HFF-Myc (cell line): ENCODE measurements around the gene PROM1.

ENCODE experiments used
- DNase-seq: peaks from one replicate; pipeline ENCODE4 v3.0.0-alpha.2; 2011; ENCODE audit warnings: low read depth; ENCODE audit errors: extremely low read depth
- H3K4me3 ChIP-seq: replicated peaks from 2 replicates; pipeline ENCODE4 v1.5.1; 2011; ENCODE audit warnings: low read depth, mild to moderate bottlenecking, control low read depth, low read length
- TF ChIP-seq, protein P1 (sequence below): IDR thresholded peaks from 2 replicates; pipeline ENCODE4 v1.5.1; 2012; ENCODE audit warnings: mild to moderate bottlenecking, low read depth, low read length, control low read depth; ENCODE audit errors: missing control alignments

Gene PROM1

DNA sequence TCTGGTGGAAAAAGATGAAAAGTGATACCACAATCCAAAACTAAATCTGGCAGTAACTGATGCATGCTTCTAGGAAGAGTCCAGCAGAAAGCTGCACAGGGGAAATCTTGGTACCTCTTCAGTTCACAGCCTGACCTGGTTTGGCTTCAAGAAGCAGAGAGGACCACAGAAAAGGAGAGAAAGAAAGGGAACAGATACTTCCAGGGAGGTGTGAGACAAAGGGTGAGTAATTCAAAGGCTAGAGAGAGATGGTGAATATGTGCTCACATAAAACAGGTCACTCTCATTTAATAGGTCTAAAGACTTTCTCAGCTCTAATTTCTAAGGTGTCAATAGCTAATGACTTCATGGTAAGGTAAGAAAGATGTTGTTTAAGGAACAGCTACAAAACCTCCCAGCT lies 132.0 kb downstream of the PROM1 start:
- TF ChIP-seq, protein P1, sequence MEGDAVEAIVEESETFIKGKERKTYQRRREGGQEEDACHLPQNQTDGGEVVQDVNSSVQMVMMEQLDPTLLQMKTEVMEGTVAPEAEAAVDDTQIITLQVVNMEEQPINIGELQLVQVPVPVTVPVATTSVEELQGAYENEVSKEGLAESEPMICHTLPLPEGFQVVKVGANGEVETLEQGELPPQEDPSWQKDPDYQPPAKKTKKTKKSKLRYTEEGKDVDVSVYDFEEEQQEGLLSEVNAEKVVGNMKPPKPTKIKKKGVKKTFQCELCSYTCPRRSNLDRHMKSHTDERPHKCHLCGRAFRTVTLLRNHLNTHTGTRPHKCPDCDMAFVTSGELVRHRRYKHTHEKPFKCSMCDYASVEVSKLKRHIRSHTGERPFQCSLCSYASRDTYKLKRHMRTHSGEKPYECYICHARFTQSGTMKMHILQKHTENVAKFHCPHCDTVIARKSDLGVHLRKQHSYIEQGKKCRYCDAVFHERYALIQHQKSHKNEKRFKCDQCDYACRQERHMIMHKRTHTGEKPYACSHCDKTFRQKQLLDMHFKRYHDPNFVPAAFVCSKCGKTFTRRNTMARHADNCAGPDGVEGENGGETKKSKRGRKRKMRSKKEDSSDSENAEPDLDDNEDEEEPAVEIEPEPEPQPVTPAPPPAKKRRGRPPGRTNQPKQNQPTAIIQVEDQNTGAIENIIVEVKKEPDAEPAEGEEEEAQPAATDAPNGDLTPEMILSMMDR, result no peak

DNA sequence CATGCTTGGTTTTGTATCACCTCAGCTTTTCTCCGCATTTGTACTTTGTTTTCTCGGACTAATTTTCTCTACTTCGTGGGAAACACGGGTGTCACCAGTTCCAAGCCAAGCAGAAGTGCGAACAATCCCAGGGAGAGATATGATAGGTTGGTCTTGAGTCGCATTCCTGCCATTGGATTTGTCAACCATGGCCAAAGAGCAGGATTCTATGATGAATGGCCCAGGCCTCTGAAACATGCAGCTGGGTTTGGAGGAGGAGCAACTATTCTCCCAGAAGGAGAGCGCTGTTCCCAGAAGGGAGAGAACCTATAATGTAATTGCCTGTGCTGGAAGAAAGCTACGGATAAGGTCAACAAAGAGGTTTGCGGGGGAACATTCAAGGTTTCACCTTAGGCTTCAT lies 135.0 kb downstream of the PROM1 start:
- no peak for DNase-seq
- TF ChIP-seq, protein P1, result no peak
- no peak overlapping the region for H3K4me3 ChIP-seq

More for the DNA sequence above, 132.0 kb downstream of the PROM1 start:
- DNase-seq, result no peak
- H3K4me3 ChIP-seq, result no peak overlapping the region

DNA sequence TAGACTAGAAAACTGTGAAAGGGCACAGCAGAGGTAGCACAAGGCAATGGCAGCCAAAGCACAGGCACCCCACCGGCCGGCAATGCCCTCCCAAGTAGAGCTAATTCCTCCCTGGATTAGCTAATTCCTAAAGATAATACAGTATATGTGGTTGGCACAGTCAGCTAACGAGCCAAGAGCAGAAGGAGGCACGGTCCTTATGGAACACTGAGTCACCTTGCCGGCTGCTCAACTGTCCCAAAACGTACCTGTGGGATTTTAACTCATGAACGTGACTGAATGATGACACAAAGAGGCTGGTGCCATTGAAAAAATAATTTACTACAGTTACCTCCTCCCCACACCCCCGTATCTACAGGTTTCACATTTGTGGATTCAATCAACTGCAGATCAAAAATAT lies 136.1 kb downstream of the PROM1 start:
- DNase-seq, result no peak
- no peak overlapping the region for H3K4me3 ChIP-seq
- TF ChIP-seq, protein P1, result no peak

DNA sequence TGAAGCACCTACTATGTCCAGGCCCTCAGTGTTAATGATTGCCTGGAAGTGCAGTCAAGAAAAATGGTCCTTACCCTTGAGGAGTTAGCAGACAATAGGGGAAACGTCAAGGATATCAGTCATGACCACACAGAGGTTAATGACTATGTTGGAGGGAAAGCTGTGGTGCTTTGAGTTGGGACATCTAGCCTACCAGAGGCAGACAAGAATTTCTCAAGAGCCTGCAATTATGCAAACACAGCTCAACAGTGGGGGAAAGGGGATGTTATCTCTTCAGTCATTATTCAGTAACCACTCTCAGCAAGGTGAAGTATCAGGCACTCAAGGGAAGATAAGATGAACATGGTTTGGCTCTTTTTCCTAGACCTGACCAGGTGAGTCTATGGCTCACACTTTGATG lies 138.3 kb downstream of the PROM1 start:
- no peak for DNase-seq
- TF ChIP-seq, protein P1, result no peak
- H3K4me3 ChIP-seq, result no peak overlapping the region

DNA sequence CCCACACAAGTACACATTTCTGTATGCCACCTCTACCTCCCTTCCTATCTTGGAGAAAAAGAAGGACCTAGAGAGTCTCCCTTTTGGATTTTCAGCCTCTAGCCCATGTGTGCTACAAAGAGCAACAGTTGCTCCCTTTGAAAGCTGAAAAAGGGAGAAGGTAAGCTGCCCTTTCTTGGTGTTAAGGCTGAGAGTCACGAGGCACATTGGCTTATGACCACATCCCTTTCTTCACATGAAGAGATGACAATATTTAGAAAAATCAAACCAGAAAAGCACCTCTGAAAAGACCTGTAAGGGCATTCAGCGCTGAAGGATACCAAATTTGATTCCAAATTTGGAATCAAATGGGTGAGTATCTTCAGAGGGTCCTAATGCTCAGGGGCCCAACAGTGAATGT lies 138.9 kb downstream of the PROM1 start:
- no peak for DNase-seq
- TF ChIP-seq, protein P1, result no peak
- no peak overlapping the region for H3K4me3 ChIP-seq

DNA sequence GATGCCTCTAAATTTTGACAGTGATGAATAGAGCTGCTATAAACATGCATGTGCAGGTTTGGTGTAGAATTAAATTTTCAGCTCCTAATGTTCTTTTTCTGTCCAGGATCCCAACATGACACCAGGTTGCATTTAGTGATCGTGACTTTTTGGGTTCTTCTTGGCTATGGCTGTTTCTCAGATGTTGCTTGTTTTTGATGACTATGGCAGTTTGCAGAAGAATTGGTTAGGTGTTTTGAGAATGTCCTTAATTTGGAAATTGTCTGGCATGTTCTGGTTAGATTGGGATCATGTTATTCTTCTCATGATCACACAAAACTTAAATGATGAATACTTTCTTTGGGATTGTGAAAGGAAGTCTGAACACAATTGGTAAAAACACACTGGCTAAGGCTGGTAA lies 141.5 kb downstream of the PROM1 start:
- no peak overlapping the region for H3K4me3 ChIP-seq
- TF ChIP-seq, protein P1, result no peak
- no peak for DNase-seq

DNA sequence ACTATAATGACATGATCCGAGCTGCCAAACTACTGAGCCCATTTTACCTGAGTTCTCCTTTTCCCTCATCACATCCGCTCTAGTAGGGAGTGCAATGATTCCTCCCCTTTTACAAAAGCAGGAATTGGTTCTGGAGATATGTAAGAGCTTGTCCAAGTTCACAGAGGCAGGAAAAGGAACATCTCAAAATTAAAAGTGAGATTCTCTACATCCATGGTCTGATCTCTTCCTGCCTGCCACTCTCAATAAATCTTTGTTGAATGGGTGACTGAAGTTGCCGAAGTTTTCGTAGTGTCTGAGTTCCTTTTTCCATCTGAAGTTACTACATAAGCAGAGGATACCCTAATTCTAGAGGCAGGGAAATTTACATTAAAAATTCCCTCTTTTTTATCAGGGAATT lies 145.2 kb downstream of the PROM1 start, which contains the start of gene FGFBP1:
Gene FGFBP1, minus strand, starts transcription at position 101 of the 400 bp plus-strand sequence. CDS start 2,108 bp downstream, outside the sequence.
- TF ChIP-seq, protein P1, result no peak
- DNase-seq, result no peak
- H3K4me3 ChIP-seq, result no peak within 1 kb of the TSS
